HG03354 (cell line): ENCODE results near the gene ABHD6.
"Not testable (repeated sequence)": the region's sequence is repeated elsewhere in the genome, so short reads cannot be mapped to it uniquely, and the experiment has no call there.

Source experiments
- ATAC-seq: cut with Tn5 transposase; IDR thresholded peaks from one replicate; pipeline ENCODE4 v1.9.1; 2021; ENCODE audit warnings: mild to moderate bottlenecking; ENCODE audit not compliant: unreplicated experiment, poor library complexity, severe bottlenecking

Gene ABHD6

DNA sequence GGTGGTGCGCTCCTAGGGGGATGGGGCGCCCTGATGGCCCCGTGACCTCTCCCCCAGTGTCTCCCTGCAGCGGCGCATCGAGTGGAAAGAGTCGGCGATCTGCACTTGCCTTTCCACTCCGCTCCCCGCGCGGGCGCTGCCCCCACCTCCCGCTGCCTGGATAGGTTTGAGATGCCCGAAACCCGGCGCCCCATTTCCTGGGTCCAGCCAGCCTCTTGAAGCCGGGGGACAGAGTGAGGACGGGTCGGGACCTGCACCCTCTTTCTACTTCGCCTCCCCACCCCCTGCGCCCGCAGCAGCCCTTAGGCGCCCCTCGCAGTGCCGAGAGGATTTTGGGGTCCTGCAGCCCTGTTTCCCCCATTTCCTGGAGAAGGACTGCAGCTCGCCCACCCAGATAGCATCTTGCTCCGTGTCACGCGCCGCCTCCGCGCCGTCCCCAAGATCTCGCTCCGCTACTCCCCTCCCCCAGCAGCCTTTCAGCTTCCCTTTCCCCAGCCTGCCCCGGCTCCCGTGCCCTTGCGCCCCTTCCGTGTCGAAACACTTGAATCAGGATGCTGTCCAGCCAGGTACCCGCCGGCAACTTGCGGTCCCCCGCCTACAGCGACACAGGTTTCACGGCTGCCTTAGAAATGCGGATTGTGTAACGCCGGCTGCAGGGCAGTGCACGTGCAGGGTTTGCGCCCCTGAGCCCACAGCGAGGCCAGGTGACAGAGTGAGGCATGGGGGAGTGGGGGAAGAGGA is 519 bp downstream of the ABHD6 start:
- peak; percentile 45 for ATAC-seq

DNA sequence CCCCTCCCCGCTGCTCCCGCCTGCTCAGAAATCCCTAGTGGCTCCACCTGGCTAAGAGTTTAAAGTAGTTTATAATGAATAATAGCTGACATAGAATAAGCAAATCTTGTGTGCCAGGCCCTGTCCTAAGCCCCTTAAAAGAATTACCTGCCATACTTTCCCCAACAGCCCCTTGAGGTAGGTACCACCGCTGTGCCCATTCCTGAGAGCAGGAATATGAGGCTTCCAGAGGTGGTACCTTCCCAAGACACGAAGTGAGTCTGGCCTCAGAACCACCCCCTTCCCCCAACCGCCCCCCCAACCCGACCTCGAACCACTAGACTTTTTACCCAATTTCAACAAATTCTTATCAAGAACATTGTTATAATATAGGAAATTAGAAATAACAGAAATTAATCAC is 1.2 kb downstream of the ABHD6 start:
- no peak for ATAC-seq

DNA sequence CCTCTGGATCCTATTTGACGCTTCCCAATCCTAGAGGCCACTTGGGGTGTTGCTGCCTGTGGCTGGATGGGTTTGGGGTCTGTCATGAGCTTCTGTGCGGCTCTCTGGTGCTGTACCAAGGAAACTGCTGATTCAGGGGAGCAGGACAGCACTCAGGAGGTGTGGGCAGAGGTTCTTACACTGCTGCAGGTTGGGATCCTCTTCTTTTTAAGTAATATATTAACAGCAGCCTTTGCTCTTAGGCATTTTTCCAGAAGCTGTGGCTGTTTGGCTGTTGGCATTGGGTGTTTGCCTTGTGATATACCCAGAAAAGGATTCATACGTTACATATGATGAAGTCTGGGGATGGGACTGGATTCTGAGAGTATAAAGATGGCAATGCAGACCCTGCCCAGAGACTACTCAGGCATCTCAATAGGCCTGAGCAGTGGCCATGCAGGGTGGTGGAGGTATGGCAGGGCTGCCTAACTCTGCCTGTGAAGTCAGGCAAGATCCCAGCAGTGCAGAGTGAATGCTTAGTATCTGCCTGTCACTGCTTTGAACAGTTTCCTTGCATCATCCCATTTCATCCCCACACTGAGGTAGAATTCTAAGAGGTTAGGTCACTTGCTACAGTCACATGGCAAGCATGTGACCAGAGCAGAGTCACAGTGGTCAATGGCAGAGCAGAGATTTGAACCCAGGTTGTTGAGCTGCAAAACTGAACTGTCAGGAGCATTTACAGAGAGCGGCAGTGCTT is 3.9 kb downstream of the ABHD6 start:
- ATAC-seq, result no peak

DNA sequence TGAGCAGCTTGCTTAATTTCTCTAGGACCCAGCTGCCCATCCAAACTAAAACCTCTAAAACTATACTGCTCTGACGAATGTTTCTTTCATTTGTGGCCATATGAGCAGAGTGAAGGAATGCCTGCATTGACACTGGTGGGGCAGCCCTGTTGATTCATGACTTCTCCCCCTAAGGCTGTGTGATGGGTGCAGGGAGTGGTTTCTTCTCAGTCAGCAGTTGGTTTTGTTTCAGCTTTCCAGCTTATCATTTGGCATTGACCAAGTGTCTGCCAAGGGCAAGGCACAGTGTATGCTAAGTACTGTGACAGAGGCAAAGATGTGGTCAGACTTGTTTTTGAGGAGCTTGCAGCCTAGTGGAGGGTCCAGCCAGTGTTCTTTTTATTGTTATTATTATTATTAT is 4.7 kb downstream of the ABHD6 start:
- no peak for ATAC-seq

GRCh38 chr3:58242860-58243259 is 5.3 kb downstream of the ABHD6 start:
- not testable (repeated sequence) for ATAC-seq

- no peak for ATAC-seq
Measured at GRCh38 chr3:58243976-58244585, 6.5 kb downstream of the ABHD6 start.

DNA sequence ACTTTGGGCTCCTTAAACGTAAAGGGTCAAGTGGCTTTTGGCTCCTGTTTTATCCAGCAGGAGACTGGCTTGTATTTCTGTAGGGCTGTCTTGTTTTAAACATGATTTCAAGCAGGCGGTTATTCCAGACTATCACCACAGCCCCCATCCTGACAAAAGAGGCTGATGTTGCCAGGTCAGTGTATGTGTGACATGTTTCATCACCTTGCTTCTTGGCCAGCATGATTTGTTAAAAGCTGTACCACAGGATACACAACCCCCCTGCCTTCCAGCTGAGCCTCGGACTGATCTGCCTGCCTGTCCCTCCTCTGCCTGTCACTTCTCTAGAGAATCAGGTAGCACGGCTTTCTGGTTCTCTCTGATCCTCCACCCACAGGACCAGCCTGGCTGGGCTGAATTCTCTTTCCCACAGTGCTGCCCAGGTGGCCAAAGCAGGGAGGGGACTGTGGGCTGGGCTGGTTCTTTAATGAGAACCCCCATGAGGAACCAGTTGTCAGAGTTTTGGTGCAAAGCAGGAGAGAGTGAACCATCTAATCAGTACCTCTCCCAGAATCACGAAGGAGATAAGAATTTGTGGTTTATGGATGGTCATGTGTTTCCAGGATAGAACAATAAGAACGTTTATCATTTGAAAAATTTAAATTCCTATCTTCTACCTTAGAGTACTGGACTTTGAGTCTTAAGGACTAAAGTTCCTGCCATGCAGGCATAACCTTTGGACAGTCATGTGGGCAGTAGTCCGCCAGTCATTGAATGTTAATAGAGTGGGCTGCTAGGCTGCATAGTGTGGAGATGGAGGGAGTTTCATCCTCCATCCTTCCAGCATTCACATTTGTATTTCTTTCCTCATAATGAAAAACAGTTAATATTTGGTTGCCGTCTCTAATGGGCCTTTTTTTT is 8.8 kb downstream of the ABHD6 start:
- ATAC-seq, result no peak

DNA sequence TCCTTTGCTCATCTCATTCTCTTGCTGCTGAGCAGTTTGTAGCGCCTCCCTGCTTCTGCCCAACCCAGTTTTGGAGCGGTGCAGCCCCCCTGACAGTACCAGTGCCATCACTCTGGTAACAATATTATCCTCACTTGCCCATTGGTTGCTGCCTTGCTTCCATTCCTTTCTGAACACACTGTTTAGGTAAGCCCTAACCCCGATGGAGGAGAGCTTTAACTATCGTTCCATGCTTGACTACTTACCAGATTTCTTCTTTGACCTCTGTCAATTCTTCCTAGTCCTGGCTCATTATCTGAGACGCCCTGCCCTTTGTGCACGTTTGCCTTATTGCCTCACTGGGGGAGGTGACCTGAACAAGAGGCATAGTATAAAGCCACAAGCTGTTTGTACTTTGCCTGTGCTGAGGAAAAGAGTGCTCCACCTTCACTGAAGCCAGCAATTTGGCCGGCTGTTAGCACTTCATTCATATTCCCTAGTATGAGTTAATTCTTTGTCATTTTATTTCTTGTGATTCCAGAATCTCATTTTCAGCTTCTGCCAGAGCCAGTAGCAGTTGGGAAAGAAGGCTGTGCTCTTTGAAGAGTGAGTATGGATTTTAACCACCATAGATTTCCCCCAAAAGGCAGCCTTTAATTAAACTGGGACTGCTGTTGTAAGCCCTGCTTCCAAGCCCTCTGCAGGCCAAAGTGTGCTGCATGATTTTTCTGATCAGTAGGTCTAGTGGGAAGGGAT is 11.9 kb downstream of the ABHD6 start:
- no peak for ATAC-seq

DNA sequence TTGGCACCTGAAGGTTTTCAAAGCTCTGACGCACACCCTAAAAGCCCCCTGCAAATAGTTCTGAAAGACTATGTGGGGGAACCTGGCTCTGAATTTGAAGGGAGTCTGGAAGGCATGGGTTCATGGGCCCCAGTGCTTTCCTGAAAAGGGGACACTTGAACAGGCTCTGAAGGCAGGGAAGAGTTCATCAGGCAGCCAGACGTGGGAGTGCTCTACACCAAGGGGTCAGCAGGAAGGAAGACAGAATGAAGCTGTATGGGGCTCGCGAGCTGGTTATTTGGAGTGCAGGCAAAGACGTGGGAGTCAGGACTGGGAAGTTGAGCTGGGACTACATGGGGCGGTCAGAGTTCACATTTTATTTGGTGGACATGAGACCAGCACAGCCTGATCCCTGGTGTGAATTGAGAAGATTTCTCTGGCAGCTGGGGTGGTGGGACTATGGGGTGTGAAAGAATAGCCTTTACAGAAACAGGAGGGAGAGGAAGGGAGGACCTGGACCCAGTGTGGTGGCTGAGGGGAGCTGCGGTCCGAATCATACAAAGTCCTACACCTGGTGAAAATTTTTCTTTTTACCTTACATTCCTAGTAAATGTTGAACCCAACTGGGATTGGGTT is 12.6 kb downstream of the ABHD6 start:
- ATAC-seq, result no peak

DNA sequence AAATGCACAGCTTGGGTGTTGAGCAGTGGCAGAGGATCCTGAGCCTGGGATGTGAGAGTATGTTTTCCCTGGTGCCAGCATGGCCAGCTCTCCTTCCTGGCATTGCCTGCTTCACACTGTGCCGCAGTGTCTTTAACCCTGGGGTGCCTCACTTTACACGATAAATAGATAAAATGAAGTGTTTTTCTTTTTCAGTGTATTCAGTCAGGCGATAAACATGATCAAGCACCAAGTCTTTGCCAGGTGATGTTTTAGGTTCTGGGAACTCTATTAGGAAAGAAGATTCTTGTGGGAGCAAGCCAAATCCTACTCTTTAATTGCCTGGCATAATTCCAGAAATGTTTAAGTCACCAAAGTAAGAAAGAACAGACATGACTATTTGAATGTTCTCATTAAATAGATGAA is 14.0 kb downstream of the ABHD6 start:
- no peak for ATAC-seq

GRCh38 chr3:58254144-58254543 is 16.6 kb downstream of the ABHD6 start:
- no peak for ATAC-seq

GRCh38 chr3:58256061-58256460 is 18.5 kb downstream of the ABHD6 start:
- ATAC-seq, result no peak

GRCh38 chr3:58256511-58256910 is 18.9 kb downstream of the ABHD6 start:
- ATAC-seq, result no peak

DNA sequence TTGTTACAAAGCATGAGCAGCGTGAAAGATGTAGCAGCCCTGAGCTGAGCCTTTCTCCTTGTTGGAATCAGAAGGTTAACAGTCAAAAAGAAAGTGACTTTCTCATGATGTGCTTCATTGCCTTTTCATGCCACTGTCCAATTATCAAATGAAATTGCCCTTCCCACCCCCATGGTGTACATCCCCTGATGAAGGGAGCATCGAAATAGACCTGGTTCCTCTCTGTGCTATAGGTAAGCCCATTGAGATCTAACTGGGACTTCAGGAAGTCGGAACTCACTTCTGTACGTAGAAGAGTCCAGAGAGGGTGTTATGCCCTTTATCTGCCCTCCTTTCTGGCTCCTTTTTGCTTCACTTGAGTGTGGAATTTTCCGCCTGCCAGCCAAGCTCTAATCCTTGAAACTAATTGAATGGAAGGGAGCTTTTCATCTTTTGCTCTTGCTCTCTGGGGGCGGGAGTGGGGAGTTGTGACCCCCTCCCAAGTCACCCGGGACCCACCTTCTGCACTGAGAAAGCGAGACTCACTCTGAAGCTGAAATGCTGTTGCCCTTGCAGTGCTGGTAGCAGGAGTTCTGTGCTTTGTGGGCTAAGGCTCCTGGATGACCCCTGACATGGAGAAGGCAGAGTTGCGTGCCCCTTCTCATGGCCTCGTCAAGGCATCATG is 20.9 kb downstream of the ABHD6 start:
- ATAC-seq, result no peak

GRCh38 chr3:58260261-58260731 is 22.7 kb downstream of the ABHD6 start:
- no peak for ATAC-seq

- ATAC-seq, result no peak
Measured at GRCh38 chr3:58260733-58261132, 23.1 kb downstream of the ABHD6 start.

- peak; percentile 93 for ATAC-seq
Measured at GRCh38 chr3:58261954-58262666, 24.5 kb downstream of the ABHD6 start.

DNA sequence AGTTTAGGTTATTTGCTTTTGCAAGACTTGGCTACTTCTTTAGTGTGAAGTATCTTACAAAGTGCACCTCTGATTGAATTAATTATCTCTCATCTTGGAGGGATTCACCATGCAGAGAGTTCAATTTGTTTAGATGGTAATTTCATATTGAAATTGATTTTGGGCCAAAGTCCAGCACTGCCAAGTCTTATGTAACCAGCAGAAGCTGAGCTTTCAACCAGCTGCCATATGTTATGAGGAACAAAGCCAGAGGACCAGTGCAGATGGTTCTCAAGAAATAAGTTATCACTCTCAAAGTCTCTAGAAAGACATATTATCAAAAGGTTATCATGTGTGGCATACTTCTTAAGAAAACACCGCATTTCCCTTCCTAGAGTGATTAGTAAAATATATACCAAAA is 29.0 kb downstream of the ABHD6 start:
- no peak for ATAC-seq
